CD4-positive, alpha-beta T cell (primary cell): Measurements from ENCODE around the gene LSM6. TPM values are rescaled to one million over a fixed set of nuclear protein-coding genes. Genes with fewer than 3 reads are reported as not detected.

ENCODE experiments used
- ATAC-seq: fragments of 200-7000 bp; cut with Tn5 transposase; one replicate; pipeline ENCODE4 v1.10.0; 2022; ENCODE audit warnings: mild to moderate bottlenecking; ENCODE audit not compliant: poor library complexity
- CTCF ChIA-PET: fragments of 350-600 bp; sonication (Branson Sonifier 250); formaldehyde crosslinking; loops from one replicate; lab custom pipeline; 2021; ENCODE audit warnings: antibody characterized with exemption, inconsistent platforms; lab: Charles Lee
- POLR2A ChIA-PET: fragments of 350-600 bp; sonication (Branson Sonifier 250); formaldehyde crosslinking; loops from one replicate; lab custom pipeline; 2021; ENCODE audit warnings: antibody characterized with exemption, inconsistent platforms; lab: Charles Lee
- DNase-seq, 14 experiments: peaks; one replicate each; pipeline ENCODE4 v3.0.0-alpha.2; 2013 to 2020; ENCODE audit warnings: mixed read lengths in 2 of 14
- H3K27ac ChIP-seq, 2 donors: one replicate each; pipeline versions ENCODE4 v1.5.1 to v1.7.0; 2013; ENCODE audit warnings: low read length in 2 of 2, low read depth in 1 of 2, mild to moderate bottlenecking in 1 of 2
- H3K27me3 ChIP-seq, 2 experiments: 1 replicate in 1 of 2; 2 replicates in 1 of 2; pipeline versions ENCODE4 v1.6.1 to v1.7.0; 2013; ENCODE audit warnings: low read length in 2 of 2, control low read depth in 1 of 2, mild to moderate bottlenecking in 1 of 2, moderate library complexity in 1 of 2; ENCODE audit not compliant: insufficient read depth in 2 of 2, control insufficient read depth in 1 of 2
- H3K36me3 ChIP-seq: one replicate; pipeline ENCODE4 v1.6.1; 2013; ENCODE audit warnings: low read length, control low read depth; ENCODE audit not compliant: insufficient read depth
- H3K4me1 ChIP-seq: one replicate; pipeline ENCODE4 v1.6.1; 2013; ENCODE audit warnings: low read length, control low read depth; ENCODE audit not compliant: insufficient read depth
- H3K4me3 ChIP-seq: one replicate; pipeline ENCODE4 v1.5.1; 2013; ENCODE audit warnings: mild to moderate bottlenecking, low read length, moderate library complexity
- H3K9me3 ChIP-seq, 2 experiments: 1 replicate in 1 of 2; 2 replicates in 1 of 2; pipeline versions ENCODE4 v1.6.1 to v1.7.0; 2013; ENCODE audit warnings: low read length in 2 of 2, mild to moderate bottlenecking in 2 of 2, control low read depth in 1 of 2, moderate library complexity in 1 of 2; ENCODE audit not compliant: control insufficient read depth in 1 of 2, insufficient read depth in 1 of 2
- H3K27ac Mint-ChIP-seq: one replicate; pipeline ENCODE4 v1.8.0; 2020; ENCODE audit warnings: mixed read lengths
- H3K27me3 Mint-ChIP-seq: one replicate; pipeline ENCODE4 v1.8.0; 2021; ENCODE audit warnings: mixed read lengths
- H3K36me3 Mint-ChIP-seq: one replicate; pipeline ENCODE4 v1.8.0; 2021; ENCODE audit warnings: low read depth, mixed read lengths
- H3K4me1 Mint-ChIP-seq: one replicate; pipeline ENCODE4 v1.8.0; 2021; ENCODE audit warnings: low read depth, mixed read lengths
- H3K4me3 Mint-ChIP-seq: one replicate; pipeline ENCODE4 v1.8.0; 2020; ENCODE audit warnings: mild to moderate bottlenecking, mixed read lengths
- H3K9me3 Mint-ChIP-seq: one replicate; pipeline ENCODE4 v1.8.0; 2020; ENCODE audit warnings: mixed read lengths
- CTCF ChIP-seq: fragments of 200-600 bp; IDR thresholded peaks from one replicate; pipeline ENCODE4 v1.8.0; 2022; ENCODE audit warnings: antibody characterized with exemption, mild to moderate bottlenecking
- intact Hi-C, 2 experiments: fragments of 100-400 bp; cut with DNase I in 1 of 2; cut with micrococcal nuclease in 1 of 2; formaldehyde crosslinking; loops; one replicate each; pipeline versions ENCODE4 v1.15.1 to v1.9.0; 2023 to 2025; cut with DNase I, micrococcal nuclease
- polyA plus RNA-seq, 2 donors: library from polyadenylated mRNA; unstranded; fragments of 120-200 nt; gene quantifications; one replicate each; pipeline ENCODE4 v1.2.1, GENCODE V29; 2013
- total RNA-seq, 174 experiments: library from RNA in 2 of 174; stranded (reverse) in 2 of 174; gene quantifications; one replicate each; pipeline ENCODE4 v1.2.3 and lab custom pipeline; 2021 to 2026

Gene LSM6
- total RNA-seq, result 10 to 100 TPM; 33.8 to 34.2 TPM
- 80.4 TPM for polyA plus RNA-seq (2013, experiment 1 of 2)
- polyA plus RNA-seq (2013, experiment 2 of 2), result 59.5 TPM
- 12.7 to 70.5 (median 30.9) reads per million in 172 experiments for total RNA-seq (lab: John Stamatoyannopoulos, UW)

GRCh38 chr4:146175541-146176453 is at the start of gene LSM6:
LSM6 (plus strand) TSS chr4:146175718; CDS start chr4:146182922, 7,204 bp downstream.
- POLR2A ChIA-PET, result interaction anchor here (0.6 kb wide), 1 partner anchor 45 kb away, joined by 3 read pairs; no protein-coding TSS in a partner anchor
- intact Hi-C loops, result loop anchor here (5.0 to 10.0 kb wide), 6 partner anchors 238 to 1081 kb away; partner anchors contain the start of genes ZNF827 (in 2 of the 2), ABCE1 (in 1 of the 2), ANAPC10 (in 1 of the 2) and OTUD4 (in 1 of the 2)
- Histone ChIP-seq H3K36me3 (no peaks in the 10 kb centered on the region), H3K4me3 (peak within 1 kb of the TSS; percentile 94), H3K27me3 (no peaks in the 10 kb centered on the region), H3K4me1 (peaks cover 21% of the 10 kb centered on the region), H3K9me3 (no peaks in the 10 kb centered on the region), H3K27ac (peak within 1 kb of the TSS; percentile 54 to 71)
- peaks cover 62% of the 10 kb centered on the region for H3K4me1 Mint-ChIP-seq
- H3K4me3 Mint-ChIP-seq, result peak within 1 kb of the TSS; percentile 92
- no peaks in the 10 kb centered on the region for H3K27me3 Mint-ChIP-seq
- CTCF ChIA-PET, result no interaction called here
- no peak for TF ChIP-seq CTCF
- no peaks in the 10 kb centered on the region for H3K9me3 Mint-ChIP-seq
- H3K27ac Mint-ChIP-seq, result peak within 1 kb of the TSS; percentile 99
- peaks cover 19% of the 10 kb centered on the region for H3K36me3 Mint-ChIP-seq
- peak; percentile 66 to 92 (median 76) for DNase-seq
- ATAC-seq, result peak; percentile 90

GRCh38 chr4:146132445-146132844 is 43.1 kb upstream of the LSM6 start:
- H3K27ac ChIP-seq, result no peak overlapping the region
- DNase-seq (peak in 2 of 14 experiments; percentile 11 to 21), ATAC-seq (no peak)
- Mint-ChIP-seq H3K4me1 (no peaks in the 10 kb centered on the region), H3K27me3 (peaks cover 23% of the 10 kb centered on the region), H3K36me3 (no peaks in the 10 kb centered on the region), H3K27ac (no peak overlapping the region), H3K4me3 (no peak overlapping the region), H3K9me3 (no peaks in the 10 kb centered on the region)
- TF ChIP-seq CTCF, result no peak
- POLR2A ChIA-PET, result no interaction called here
- no peaks in the 10 kb centered on the region for H3K36me3 ChIP-seq
- no peaks in the 10 kb centered on the region for H3K9me3 ChIP-seq
- peaks cover 0 to 3% of the 10 kb centered on the region in 2 experiments for H3K27me3 ChIP-seq
- intact Hi-C loops, result no loop called here
- H3K4me1 ChIP-seq, result no peaks in the 10 kb centered on the region
- CTCF ChIA-PET, result no interaction called here
- no peak overlapping the region for H3K4me3 ChIP-seq

GRCh38 chr4:146134761-146135445 is 40.6 kb upstream of the LSM6 start:
- Mint-ChIP-seq H3K36me3 (no peaks in the 10 kb centered on the region), H3K4me3 (no peak overlapping the region), H3K9me3 (no peaks in the 10 kb centered on the region), H3K4me1 (no peaks in the 10 kb centered on the region), H3K27ac (no peak overlapping the region), H3K27me3 (peaks cover 30% of the 10 kb centered on the region)
- H3K36me3 ChIP-seq, result no peaks in the 10 kb centered on the region
- intact Hi-C loops, result no loop called here
- H3K9me3 ChIP-seq, result no peaks in the 10 kb centered on the region
- no peak for DNase-seq
- CTCF ChIA-PET, result no interaction called here
- no peak overlapping the region for H3K4me3 ChIP-seq
- peaks cover 5 to 6% of the 10 kb centered on the region in 2 experiments for H3K27me3 ChIP-seq
- ATAC-seq, result no peak
- H3K27ac ChIP-seq, result no peak overlapping the region
- no peak for TF ChIP-seq CTCF
- POLR2A ChIA-PET, result no interaction called here
- H3K4me1 ChIP-seq, result no peaks in the 10 kb centered on the region
